HG03025 (cell line): Measurements from ENCODE around the gene INIP.
A peak's percentile ranks its signal among the peaks of the same experiment; 100 is the strongest.

ENCODE experiments used
- ATAC-seq: cut with Tn5 transposase; IDR thresholded peaks from one replicate; pipeline ENCODE4 v1.9.1; 2021; ENCODE audit warnings: mild to moderate bottlenecking, moderate library complexity; ENCODE audit not compliant: unreplicated experiment, low FRiP score

The INIP gene, protein sequence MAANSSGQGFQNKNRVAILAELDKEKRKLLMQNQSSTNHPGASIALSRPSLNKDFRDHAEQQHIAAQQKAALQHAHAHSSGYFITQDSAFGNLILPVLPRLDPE

DNA sequence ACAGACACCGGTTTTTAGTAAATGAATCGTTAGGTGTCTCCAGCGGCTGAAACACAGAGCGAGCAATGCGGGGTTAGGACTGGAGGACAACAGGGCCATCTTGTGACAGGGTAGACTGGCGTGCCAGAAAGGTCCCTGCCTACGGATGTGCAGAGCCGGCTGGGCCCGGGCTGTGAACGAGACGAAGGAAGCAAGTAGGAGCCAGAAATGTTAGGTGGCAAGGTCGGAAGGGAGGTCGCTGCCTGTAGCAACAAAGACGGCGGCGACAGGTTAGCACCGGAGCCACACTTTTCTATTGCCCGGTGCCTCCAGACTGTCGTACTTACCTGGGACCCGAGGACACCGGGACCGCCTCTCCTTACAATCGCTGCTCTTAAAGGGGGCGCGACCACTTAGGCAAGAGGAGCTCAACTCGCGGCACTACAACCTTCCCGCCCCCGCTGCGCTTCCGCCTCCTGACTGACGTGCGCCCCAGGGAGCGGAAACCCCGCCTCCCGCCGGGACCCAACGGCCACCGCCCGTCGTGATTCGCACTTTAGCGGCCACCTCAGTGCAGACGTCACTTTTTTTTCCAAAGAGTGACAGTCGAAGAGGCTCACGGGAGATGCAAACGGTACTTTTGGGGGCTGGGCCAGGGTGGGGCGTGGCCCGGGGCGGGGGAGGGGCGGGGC lies at the start of gene INIP:
Gene INIP (minus strand): TSS at position 457 of the 671 bp plus-strand sequence. CDS start 1,632 bp downstream, outside the sequence.
- ATAC-seq: peak; percentile 94

DNA sequence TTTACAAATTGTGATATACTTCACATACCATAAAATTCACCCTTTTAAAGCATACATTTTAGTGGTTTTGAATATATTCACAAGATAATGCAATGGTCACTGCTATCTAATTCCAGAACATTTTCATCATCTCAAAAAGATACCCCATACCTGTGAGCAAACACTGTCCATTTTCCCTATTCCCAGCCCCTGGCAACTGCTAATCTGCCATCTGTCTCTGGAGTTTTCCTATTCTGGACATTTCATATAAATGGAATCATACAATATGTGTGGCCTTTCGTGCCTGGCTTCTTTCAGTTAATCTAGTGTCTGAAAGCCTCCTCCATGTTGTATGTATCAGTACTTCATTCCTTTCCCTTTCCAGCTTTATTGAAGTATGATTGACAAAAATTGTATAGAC lies 47.4 kb upstream of the INIP start:
- ATAC-seq: no peak

DNA sequence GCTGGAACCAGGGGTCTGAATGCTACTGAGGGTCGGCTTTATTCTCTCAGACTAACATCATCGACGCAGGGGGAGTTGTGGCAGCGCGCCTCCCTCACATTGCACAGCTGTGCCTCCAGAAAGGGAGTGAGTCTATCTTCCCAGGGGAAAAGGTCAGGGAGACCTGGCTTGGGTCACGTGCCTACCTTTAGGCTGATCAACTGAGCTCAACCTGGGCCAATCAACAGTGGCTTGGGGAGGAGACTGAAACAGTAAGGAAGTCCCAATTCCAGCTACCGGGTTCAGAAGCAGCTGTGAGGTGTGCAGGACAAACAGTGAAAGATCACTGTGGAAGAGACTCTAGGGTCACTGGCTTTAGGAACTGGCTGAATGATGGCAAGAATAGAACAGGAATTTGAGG lies 46.9 kb upstream of the INIP start:
- ATAC-seq: no peak

DNA sequence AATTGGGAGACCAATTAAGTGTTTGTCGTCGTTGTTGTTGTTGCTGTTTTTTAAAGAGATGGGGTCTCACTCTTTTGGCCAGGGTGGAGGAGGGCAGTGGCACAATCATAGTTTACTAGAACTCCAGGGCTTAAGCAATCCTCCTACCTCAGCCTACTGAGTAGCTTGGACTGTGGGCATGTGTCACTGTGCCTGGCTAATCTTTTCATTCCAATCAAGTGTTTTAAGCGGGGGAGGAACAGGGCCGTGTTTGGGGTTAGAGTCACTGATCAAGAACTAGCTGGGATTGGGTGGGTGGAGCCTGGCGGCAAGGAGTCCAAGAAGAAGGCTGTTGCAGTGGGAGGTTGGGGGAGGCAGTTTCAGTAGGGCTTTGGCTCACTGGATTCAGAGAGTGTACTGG lies 46.4 kb upstream of the INIP start:
- ATAC-seq: no peak

DNA sequence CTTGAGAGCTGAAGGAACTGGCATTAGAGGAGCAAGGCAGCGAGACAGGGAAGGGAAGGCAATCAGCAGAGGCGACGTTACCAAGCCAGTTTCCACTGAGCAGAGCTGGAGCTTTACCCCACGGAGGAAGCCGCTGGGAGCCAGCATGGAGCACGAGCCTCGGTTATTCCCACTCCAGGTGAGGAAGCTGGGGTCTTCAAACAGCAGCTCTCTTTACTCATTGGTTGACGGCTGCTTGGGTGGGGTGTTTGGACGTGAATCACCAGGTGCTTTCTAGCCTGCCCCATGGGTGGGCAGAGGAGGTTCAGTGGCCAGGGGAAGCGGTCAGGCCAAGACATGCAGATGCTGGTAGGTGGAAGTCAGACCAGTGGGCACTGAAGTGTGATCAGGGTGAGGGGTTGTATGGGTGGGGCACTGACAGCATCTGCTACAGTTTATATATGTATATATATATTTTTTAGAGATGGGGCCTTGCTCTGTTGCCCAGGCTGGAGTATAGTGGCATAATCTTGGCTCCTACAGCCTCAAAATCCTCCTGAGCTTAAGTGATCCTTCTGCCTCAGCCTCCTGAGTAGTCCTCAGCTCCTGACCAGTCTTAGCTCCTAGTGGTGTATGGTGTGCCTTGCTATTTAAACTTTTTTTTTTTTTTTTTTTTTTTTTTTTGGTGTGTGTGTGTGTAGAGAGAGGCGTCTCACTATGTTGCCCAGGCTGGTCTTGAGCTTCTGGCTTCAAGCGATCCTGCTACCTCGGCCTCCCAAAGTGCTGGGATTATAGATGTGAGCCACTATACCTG lies 45.0 kb upstream of the INIP start:
- ATAC-seq: no peak

DNA sequence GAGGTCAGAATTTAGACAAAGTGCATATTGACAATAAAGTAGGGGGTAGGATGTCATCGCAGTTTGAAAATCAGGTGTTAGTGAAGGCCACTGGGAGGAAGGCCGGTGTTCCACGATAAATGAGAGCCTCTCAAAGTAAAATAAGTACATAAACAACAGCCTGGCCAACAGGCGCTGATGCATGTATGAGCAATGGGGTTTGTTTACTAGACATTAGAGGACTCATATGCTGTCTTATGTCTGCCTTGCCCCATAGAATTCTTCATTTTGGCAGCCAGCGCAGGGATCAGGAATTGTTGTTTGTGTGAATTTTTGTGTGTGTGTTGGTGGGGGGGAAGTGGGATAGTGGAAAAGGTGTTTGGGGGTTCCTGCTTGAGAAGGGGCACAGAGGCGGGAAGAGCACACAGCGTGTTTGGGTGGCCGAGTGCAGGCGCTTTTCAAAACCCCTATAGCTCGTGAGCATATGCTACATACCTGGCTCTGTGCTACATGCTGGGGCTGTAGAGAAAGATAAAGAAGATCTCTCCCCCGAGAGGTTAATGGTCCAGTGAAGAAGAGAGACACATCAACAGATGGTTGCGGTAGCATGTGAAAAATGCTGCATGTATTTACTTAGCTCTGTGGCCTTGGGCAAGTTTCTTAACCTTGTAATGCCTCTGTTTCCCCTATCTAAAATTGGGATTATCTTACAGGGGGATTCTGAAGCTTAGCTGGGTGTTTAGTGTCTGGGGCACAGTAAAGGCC lies 44.2 kb upstream of the INIP start:
- ATAC-seq: peak; percentile 77

DNA sequence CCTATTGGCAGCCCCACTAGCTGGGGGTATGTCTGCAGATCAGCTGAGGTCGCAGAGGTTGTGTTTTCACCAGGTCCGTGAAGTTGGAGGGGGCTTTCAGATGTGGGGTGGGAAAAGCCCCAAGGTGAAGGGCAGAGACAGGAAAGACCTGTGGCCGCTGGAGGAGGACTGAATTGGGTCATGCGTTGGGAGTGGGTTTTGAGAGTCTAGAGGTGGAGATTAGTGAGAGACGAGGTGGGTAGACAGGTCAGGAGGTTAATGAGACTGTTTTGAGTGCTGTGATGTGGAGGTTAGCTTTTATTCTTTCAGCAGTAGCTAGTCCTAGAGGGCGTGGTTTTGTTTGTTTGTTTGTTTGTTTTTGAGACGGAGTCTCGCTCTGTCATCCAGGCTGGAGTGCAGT lies 42.9 kb upstream of the INIP start:
- no peak for ATAC-seq

DNA sequence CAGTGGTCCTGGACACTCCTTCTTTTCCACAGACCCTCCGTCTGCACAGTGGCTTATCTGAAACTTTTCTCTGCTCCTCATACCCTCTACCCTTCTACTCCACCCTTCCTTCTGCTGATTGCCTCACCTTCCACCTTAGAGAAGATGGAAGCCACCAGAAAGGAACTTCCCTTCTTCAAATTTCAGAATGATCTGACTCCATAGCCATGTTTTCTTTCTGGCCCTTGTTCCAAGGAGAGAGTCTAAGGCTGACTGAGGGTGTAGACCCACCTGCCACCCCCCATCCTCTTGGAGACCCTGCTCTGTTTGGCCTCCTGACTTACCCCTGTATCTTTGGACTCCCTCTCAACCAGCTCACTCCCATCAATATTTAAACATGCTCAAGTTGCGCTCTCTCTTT lies 40.0 kb upstream of the INIP start:
- no peak for ATAC-seq

DNA sequence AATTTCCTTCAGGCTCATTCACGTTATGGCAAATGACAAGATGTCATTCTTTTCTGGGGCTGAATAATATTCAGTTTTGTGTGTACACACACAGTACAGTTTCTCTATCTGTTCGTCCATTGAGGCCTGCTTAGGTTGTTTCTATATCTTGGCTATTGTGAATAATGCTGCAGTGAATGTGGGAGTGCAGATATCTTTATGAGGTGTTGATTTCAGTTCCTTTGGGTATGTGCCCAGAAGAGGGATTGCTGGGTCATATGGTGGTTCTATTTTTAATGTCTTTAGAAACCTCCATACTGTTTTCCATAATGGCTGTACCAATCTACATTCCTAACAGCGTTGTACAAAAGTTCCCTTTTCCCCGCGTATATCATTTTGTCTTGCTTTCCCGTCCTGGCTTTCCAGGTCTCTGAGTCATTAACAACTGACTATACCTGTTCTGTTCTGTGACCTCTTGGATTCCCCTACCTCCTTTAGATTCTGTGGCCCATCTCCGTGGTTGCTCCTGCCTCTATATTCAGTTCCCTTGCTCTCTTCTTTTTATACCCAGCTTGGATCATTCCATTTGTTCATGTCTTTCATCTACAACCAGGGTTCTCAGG lies 39.5 kb upstream of the INIP start:
- ATAC-seq: no peak

DNA sequence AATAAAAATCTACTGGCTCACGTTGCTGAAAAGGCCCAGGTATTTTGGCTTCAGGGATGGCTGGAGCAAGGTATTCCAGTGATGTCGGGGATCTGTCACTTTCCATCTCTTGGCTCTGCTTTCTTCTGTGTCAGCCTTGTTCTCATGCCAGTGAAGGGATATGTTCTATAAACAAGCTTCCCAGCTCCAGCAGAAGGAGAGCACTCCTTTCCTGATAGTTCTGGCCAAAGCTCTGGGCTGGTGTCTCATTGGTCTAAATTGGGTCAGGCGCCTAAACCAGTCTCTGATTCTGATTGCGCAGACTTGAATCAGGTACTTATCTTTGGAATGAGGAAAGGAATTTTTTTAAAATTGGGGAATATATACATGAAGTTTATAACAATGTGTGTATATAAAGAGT lies 37.8 kb upstream of the INIP start:
- ATAC-seq: no peak

DNA sequence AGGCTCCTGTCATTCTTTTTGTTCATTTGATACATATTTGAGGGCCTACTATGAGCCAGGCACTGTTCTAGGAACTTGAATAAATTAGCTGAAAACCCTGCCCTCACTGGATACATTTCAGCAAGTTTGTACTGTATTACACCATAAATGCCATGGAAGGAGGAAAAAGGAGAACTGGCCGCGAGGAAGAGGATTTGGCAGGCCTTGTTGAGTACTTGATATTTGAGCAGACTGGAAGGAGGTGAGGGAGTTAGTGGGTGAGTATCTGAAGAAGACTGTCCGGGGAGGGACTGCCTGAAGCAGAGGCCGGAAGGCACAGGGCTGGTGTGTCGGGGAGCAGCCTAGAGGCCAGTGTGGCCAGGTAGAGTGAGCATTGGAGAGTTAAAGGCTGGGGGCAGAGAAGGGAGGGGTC lies 37.1 kb upstream of the INIP start:
- ATAC-seq: no peak

DNA sequence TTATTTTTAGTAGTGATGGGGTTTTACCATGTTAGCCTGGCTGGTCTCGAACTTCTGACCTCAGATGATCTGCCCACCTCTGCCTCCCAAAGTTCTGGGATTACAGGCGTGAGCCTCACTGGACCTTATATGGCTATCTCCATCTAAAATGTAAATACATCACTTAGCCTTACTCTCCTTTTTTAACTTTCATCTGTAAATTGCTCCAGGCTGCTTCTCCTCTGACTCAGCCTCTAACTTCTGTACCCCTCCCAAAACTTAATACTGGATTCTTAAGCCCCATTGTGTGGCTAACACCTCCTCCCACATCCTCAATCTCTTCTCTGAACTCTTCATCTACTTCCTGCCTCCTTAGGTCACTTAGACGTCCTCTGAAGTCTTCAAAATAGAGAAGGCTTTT lies 36.7 kb upstream of the INIP start:
- ATAC-seq: no peak

DNA sequence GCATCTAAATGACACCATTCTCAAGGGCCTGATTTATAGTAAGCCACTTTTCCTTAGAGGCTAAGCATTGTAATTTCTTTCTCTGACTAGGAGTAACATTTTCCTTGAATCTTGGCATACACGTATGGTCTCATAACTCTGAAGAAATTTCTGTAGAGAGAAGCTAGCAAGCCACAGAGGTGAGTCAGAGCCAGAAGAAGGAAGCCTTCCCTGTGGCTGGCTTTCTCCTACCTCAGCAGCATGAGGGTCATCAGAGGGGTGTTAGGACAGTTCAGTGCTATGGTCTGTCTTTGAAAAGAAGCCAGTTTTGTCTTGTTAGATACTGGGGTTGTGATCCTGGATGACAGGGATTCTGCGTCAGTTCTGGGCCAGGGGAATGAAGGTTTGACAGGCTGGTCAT lies 35.8 kb upstream of the INIP start:
- ATAC-seq: no peak

DNA sequence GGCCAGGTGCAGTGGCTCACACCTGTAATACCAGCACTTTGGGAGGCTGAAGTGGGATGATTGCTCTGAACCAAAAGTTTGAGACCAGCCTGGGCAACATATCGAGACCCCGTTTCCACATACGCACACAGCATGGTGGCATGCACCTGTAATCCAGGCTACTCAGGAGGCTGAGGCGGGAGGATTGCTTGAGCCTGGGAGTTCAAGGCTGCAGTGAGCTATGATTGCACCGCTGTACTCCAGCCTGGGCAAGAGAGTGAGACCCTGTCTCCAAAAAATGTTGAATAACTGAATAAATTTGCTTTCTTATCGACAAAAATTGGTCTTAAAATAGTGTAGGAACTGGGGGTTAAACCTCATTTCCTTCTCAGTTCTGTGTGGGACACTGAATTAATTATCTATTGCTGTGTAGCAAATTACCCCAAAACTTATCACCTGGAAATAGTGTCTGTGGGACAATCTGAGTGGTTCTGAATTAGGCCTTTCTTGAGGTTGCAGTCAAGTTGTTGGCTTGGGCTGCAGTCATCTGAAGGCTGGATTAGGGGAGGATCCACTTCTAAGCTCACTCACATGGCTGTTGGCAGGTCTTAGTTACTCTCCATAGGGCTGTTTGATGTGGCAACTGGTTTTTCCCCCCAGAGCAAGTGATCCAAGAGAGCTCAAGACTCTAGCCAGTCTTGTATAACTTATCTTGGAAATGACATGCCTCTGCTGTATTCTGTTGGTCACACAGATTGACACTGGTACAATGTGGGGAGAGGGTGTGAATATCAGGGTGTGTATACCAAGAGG lies 34.6 kb upstream of the INIP start:
- ATAC-seq: no peak

DNA sequence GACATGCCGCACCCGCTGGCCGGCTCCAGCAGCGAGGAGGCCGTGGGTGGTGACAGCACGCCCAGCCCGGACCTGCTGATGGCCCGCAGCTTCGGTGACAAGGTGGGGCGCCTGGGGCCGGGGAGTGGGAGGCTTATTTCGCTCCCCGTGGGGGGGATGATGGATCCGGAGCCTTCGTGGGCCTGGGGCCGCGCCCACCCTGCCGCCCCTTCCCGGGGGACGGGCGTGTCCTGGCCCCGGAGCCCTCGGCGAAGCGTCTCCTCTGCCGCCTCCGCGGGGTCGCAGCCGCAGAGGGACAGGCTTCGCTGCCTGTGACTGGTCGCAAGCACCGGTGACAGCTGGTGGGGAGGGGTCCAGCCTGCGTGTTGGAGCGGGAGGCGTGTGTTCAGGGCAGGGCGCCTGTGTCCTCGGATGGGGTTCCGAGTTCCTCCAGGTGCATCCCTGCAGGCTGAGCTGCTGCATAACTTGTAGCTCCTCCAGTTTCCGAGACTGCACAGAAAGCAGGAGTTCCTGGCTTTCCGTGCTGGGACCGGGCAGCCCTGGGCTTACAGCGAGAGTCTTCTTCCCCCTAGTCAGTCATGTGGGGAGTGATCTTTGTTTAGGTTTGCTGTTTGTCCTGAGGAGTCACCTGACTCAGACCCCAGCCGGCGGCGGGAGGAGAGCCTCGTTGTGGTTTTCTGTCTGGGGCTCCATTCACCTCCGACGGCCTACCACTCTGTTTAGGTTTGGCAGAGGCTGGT lies 33.3 kb upstream of the INIP start:
- ATAC-seq: peak; percentile 36

DNA sequence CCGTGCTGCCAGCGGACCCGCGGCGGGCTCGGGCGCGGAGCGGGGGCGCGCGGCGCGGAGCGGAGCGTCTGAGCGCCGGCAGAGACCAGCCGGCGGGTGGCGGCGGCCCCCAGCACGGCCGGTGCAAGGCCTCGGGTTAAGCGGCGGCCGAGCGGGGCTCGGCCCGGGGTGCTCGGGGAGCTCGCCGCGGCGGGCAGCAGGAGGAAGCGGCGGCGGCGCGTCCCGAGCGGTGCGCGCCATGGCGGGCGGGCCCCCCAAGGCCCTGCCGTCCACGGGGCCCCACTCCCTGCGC lies 32.8 kb upstream of the INIP start:
- peak; percentile 26 for ATAC-seq

DNA sequence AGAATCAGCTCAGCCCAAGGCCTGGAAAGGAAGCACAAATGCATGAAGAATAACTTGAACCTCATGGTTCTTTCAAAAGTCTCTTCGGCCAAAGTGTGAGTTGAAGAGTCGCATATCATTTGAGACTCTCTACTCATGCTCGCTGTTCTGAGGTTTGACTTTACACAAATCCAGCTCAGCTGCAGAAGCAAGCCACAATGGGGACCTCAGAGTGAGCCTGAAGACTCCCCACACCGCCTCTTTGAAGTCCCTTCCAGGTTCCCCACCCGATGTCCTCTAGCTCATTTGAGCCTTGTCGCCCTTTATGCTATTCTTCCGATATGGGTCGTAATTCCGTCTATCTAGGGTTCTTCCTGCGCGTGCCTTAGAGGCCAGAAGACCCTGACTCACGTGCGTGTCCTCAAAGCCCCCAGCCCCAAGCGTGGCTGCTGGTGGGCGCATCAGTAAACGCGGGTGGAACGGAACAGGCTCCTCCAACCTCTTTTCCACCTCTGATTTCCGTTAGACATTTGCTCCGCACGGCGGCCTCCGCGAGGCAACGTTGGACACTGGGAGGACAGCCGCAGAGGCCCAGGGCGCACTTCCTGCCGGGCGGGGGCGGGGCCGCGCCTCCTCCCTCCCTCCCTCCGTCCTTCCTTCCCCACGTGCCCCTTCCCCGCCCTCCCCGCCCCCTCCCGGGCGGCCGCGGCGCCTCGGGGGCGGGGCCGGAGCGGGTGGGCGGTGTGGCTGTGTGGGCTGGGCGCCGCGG lies 32.3 kb upstream of the INIP start, which contains the start of gene SNX30:
Gene SNX30 (plus strand): TSS at position 745 of the 748 bp plus-strand sequence. CDS start 242 bp downstream, outside the sequence.
- peak; percentile 76 for ATAC-seq

DNA sequence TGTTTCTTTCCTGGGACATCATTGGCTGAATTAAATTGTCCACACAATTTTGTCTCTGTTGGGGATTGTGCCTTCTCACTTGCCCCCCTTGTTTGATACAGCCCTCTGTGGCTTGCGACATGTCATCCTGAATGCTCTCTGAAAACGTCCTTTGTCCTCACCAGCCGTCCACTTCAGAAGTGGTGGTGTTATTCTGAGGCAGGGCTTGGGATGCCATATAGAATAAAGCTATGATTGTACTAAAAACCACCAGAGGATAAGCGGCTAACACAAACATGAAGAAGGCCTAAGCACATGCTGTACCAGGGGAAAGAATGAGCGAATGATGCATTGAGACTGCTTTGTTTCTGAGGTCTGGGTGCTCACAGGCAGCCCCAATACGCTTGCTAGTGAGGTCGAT lies 29.2 kb upstream of the INIP start:
- no peak for ATAC-seq

DNA sequence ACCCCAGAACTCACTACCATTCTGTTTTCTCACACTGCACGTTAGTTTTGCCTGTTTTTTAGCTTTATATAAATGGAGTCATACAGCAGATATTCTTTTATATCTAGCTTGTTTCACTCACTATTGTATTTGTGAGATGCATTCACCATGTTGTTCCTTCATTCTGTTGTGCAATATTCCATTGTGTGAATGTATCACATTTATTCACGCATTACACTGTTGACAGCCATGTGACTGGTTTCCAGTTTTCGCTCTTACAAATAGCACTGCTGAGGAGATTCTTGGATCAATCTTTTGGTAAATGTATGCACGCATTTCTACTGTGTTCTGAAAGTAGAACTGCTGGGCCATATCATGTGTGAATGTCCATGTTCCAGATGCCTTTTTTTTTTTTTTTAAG lies 26.3 kb upstream of the INIP start:
- no peak for ATAC-seq
